Measurements from ENCODE around the gene HEATR5A.

DNA sequence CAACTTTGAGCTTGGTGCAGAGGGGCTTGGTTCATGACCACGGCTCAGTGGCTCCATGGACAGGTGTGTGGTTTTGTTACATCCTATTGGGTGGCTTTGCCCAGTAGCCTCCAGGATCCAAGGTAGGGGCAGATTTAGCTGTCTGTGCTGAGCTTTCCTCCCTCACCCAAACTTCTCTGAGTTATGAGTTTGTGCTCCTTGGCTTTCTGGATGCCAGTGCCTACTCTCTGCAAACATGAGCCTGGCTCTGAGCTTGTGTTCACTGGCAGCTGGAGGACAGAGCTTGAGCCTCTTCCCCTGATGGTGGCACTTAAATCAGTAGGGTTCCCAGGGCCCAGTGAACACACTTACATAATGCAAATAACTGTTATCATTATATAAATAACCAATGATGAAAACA is 167.5 kb downstream of the HEATR5A start:
- TF ChIP-seq SIN3A (IDR thresholded peaks at IDR 0.05; ENCODE audit: borderline replicate concordance, low read depth, low read length) (no peak), YY1 (IDR thresholded peaks at IDR 0.05; ENCODE audit: low read depth) (no peak), RAD21 (IDR thresholded peaks at IDR 0.05; ENCODE audit: low read length) (no peak), MEF2A (IDR thresholded peaks at IDR 0.05; ENCODE audit: borderline replicate concordance, low read depth) (no peak), TEAD4 (IDR thresholded peaks at IDR 0.05; ENCODE audit: borderline replicate concordance, insufficient read depth) (no peak), TCF12 (IDR thresholded peaks at IDR 0.05) (no peak), GABPA (IDR thresholded peaks at IDR 0.05; ENCODE audit: low read depth) (no peak), EZH2phosphoT487 (IDR thresholded peaks at IDR 0.05; ENCODE audit: borderline replicate concordance, low read depth) (no peak), FOXM1 (IDR thresholded peaks at IDR 0.05; ENCODE audit: low read depth) (no peak), NRF1 (IDR thresholded peaks at IDR 0.05; ENCODE audit: low read depth, low read length) (no peak), RFX5 (IDR thresholded peaks at IDR 0.05; ENCODE audit: low read length) (no peak)
- TF ChIP-seq, protein P1, sequence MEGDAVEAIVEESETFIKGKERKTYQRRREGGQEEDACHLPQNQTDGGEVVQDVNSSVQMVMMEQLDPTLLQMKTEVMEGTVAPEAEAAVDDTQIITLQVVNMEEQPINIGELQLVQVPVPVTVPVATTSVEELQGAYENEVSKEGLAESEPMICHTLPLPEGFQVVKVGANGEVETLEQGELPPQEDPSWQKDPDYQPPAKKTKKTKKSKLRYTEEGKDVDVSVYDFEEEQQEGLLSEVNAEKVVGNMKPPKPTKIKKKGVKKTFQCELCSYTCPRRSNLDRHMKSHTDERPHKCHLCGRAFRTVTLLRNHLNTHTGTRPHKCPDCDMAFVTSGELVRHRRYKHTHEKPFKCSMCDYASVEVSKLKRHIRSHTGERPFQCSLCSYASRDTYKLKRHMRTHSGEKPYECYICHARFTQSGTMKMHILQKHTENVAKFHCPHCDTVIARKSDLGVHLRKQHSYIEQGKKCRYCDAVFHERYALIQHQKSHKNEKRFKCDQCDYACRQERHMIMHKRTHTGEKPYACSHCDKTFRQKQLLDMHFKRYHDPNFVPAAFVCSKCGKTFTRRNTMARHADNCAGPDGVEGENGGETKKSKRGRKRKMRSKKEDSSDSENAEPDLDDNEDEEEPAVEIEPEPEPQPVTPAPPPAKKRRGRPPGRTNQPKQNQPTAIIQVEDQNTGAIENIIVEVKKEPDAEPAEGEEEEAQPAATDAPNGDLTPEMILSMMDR (IDR thresholded peaks at IDR 0.05): no peak
